Raji (cell line): Measurements from ENCODE around the gene USP30.

Experiments used
- POLR2A ChIP-seq: IDR thresholded peaks from 2 replicates; pipeline ENCODE4 v1.6.1; 2011; ENCODE audit warnings: low read depth, low read length, control low read depth; ENCODE audit not compliant: insufficient read depth

The USP30 gene

DNA sequence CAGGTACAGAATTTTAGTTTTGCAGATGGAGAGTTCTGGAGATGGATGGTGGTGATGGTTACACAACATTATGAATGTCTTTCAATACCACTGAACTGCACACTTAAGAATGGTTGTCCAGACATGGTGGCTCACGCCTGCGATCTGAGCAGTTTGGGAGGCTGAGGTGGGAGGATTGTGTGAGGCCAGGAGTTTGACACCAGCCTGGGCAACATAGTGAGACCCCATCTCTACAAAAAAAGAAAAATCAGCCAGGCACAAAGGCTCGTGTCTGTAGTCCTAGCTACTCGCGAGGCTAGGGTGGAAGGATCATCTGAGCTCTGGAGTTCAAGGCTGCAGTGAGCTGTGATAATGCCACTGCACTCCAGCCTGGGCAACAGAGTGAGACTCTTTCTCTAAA is 8.1 kb upstream of the USP30 start:
- no peak for TF ChIP-seq POLR2A

DNA sequence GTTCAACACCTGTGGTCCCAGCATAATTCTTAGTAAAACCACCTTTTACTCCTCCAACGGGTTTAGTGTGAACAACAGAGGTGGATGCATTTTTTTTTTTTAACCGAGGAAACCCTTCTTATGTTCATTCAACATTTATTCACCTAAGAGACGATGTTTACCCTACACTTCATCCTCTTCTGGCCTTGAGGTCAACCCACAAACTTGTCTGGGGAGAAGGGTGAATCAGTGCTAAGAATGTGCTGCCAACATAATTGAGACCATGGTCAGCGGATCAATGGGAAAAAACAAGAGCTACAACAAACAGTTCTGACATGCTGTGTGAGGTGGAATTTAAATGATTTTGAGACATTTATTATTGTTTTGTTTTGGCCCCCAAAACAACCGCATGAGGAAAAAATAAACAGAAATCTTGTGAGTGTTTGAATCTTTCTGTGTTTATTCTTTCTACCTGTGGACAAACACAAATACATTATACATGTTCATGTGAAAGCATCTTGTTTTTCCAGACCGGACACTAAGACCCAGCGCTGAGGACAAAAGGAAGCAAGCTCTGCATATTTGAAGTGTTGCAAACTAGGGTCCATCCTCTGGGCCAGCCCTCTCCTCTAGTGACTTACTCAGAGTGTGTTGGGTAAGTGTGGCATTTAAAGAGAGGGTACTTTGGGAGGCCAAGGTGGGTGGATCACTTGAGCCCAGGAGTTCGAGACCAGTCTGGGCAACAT is 5.1 kb upstream of the USP30 start:
- TF ChIP-seq POLR2A, result no peak

DNA sequence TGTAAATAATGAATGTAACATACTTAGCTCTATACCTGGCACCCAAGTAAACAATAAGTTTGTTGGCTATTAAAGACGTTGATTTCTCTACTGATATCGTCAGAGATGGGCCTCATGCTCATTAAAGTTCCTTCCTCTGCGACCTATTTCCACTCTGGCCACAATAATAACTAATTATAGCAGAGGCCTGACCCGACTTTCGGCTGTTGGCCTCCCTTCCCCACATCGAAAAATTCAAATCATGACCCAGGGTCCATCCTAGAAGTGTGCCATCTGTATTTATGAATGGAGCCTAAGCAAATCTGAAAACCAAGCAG is 321 bp upstream of the USP30 start:
- no peak for TF ChIP-seq POLR2A

DNA sequence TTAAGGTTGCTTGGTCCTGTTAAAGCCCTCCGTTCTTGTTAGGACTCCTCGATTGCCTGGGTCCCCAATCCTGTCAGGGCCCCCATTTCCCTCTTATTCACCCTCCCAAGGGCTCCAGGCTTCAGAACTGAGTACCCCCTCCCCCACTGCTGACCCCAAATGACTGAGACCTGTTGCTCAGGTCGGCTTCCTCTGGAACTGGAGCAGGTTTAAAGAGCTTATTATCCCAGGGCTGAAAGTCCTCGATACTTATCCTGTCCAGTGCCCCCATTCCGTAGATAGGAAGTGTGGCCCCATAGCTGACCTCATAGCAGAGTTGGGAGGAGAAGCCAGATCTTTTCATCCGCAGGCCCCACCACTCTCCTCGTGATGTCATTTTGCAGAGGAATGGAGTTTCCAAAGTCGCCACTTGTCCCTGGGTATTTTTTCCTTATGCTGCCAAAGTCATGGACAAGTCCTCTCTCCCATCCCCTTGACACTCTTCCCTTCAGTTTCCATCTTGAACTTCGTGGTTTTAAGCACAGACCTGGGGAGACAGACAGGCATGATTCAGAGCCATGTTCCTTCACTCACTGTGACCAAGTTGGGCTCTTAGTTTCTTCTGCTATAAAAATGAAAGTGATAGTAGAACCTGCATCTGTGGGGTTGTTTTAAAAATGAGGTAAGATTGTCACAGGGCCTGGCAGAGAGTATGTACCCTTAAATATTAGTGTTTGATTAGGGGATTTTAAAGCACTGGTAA is 1.2 kb downstream of the USP30 start:
- TF ChIP-seq POLR2A, result 0 out of 2 replicates have a peak, but pooled peaks have one; percentile 25

DNA sequence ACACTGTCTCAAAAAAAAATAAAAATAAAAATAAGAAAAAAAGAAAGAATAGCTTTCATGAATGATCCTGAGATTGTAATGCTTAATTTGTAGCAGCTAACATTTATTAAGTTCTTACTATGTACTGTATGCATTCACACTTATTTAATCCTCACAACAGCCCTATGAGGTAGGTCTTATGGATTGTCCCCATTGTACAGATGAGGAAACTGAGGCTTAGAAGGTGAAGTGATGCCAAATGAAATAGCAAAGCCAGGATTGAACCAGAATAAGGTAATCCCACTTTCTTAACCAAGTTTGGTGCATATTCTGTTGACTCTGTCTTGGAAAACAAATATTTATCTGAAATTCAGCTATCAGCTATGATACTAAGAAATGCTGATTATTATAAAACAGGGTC is 2.1 kb downstream of the USP30 start:
- no peak for TF ChIP-seq POLR2A

DNA sequence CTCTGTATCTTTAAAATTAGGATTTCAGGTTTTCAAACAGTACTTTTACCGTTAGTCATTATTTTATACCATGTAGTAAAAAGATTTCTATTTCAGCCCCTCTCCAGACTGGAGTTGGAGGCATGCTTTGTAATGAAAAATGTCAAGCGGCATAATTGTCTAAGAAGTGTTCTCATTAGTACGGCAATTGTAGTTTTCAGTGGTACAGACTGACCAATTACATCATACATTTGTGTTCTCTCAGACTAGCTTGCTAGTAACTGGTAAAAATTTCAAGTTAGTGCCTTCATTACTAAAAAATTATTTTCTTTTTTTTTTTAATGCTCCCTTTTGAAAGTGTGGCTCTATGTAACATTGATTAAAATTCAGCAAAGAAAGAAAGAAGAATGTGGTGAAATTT is 4.5 kb downstream of the USP30 start:
- TF ChIP-seq POLR2A, result no peak

DNA sequence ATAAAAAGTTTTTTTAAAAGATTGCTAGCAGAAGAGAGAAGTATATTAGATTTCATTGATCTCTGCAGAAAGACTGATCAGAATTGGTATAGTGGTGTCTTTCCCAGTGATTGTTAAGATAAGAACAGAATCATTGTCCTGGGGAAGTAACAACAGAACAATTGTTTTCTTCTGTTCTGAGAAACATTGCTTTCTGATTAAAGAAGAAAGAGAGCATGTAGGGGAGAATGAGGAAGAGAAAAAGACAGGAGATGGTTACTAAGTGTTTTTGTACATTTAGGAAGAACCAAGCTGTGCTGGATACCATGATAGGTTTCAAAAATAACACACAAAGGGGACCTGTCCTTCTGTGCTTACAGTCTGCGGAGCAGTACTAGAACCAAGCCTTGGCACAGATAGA is 5.0 kb downstream of the USP30 start:
- no peak for TF ChIP-seq POLR2A

DNA sequence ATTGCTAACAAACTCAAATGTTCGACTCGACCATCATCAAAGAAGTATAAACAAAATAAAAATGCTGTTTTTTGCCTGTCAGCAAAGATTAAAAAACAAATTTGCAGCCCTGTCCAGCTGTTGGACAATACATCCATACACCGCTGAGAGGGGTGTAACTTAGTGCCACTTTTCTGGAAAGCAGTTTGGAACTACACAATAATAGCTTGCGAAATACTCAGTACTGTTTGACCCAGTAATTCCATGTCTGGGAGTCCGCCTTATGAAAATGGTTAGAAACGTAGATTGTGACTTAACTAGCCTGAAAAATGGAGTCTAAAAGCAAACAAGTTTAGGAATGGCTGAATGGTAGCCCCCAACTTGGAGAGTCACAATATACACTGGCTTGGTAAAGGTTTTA is 6.4 kb downstream of the USP30 start:
- TF ChIP-seq POLR2A, result no peak

DNA sequence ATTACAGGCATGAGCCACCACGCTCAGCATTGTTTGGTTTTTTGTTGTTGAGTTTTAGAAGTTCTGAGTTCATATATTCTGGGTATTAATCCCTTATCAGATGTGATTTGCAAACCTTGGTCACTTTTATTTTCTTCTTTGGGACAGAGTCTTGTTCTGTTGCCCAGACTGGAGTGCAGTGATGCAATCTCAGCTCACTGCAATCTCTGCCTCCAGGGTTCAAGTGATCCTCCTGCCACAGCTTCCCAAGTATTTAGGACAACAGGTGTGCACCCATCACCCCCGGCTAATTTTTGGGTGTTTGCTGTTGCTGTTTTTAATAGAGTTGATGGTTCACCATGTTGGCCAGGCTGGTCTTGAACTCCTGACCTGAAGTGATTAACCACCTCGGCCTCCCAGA is 11.8 kb downstream of the USP30 start:
- no peak for TF ChIP-seq POLR2A

DNA sequence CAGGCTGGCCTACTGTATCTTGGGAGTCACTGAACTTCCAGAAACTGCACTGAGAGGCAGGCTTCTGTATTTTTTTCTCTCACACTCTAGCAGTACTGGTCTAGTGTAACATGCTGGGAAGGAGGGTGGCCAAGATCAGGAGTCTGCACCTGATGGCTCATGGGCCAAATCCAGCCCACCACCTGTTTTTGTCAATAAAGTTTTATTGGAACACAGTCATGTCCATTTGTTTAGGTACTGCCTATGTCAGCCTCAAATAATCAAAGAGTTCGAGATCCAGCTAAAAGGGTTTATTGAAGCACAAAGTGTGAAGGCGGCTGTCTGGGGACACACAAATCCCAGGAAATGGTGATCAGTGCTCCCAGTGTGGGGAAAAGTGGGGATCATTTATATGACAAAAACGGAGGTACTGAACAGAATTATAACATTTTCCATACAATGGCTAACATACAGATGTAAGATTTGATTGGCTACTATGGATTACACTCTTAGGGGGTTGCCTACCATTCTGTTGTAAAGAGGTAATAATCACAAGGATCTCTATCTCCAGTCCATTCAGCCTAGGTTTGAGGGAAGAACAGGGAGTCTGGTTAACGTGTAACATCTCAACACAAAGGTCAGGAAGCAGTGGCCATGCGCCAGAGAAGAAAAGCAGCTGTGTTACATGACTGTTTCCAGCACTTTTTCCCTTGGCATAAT is 12.9 kb downstream of the USP30 start:
- no peak for TF ChIP-seq POLR2A

DNA sequence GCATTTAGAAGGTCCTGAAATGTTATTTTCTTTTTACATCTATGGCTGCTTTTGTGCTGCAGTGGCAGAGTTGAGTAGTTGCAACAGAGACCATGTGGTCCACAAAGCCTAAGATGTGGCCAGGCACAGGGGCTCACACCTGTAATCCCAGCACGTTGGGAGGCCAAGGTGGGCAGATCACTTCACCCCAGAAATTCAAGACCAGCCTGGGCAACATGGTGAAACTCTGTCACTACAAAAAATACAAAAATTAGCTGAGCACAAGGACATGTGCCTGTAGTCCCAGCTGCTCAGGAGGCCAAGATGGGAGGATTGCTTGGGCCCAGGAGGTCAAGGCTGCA is 13.4 kb downstream of the USP30 start:
- TF ChIP-seq POLR2A, result no peak

DNA sequence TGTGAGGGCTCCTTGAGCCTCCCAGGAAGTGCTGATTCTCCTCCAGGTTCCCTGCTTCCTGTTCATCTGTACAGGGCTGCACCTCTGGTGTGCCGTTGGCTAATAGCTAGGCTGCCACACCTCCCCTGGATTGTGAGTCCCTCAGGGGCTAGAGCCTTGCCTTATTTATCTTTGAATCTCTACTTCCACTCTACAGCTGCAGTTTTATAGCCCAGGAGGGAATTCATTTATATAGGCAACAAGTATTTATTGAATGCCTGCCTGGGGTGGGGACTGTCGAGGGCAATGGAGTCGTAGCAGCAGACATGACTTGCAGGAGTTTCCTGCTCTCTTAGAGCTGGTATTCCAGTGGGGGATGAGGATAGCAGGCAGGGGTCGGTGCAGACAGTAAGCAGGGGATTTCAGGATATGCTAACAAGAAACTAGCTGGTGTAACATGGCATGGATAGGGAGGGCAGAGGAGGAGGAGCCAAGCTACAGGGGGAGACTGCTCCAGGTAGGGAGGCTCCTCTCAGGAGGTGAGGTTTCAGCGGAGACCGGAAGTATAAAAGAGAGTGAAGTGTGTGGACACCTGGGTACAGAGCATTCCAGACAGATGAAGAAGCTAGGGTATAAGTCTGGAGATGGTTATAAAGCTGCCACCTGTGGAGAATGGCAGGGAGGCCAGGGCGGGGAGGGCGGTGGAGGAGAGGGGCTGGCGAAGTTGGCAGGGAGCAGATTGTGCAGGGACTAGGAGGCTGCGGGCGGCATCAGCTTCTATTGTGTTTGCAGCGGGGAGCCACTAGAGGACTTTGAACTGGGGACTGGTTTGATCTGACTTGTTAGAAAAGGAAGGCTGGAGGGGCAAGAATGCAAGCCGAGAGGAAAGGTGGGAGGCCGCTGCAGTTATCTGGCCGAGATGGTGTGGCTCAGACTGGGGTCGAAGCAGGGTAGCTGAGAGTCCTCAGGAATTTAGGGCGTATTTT is 17.2 kb downstream of the USP30 start:
- no peak for TF ChIP-seq POLR2A

DNA sequence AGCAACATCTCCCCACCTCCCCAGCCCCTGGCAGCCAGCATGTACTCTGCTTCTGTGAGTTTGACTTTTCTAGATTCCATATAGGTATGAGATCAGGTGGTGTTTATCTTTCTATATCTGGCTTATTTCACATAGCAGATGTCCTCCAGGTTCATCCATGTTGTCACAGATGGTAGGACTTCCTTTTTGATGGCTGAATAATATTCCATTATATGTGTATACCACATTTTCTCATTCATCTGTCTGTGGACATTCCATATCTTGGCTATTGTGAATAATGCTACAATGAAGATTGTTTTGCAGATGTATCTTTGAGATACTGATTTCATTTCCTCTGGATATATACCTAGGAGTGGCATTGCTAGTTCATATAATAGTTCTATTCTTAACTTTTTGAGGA is 22.5 kb downstream of the USP30 start:
- TF ChIP-seq POLR2A, result no peak

DNA sequence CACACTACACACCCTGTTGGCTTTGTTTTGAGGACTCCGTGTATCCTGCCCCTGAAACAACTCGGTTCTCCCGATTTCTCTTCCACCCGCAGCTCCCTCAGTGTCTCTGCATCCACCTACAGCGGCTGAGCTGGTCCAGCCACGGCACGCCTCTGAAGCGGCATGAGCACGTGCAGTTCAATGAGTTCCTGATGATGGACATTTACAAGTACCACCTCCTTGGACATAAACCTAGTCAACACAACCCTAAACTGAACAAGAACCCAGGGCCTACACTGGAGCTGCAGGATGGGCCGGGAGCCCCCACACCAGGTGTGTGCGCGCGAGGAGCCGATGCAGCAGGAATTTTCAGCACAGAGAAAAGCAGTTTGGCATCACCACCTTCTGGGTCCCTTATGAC is 30.4 kb downstream of the USP30 start:
- no peak for TF ChIP-seq POLR2A

DNA sequence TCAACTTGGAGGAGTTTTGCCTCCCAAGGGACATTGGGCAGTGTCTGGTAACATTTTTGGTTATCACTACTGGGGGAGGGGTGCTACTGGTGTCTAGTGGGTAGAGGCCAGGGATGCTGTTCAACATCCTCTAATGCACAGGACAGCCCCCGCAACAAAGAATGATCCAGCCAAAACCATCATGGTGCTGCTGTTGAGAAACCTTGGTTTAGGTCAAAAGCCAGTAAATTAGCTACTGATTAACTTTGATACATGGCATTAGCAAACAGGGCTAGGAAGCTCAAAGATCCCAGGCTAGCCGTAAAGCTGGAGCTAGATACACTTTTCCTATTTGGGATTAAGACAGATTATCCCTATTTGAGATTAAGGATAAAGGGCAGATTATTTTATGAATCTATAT is 32.0 kb downstream of the USP30 start:
- TF ChIP-seq POLR2A, result no peak
